ENCODE results near the gene ENPP3. TPM values are rescaled to one million over a fixed set of nuclear protein-coding genes. Genes with fewer than 3 reads are reported as not detected.

The ENPP3 gene
- total and polyA plus RNA-seq, 2 of the 13 experiments (the other 11 are each of a cell fraction or from before 2014, with no cell fraction given), result 40.0 to 75.4 TPM

GRCh38 chr6:131636880-131637792 is at the start of gene ENPP3 (continued):
- no peak for TF ChIP-seq ZZZ3 (CRISPR knock-in tag; IDR thresholded peaks at IDR 0.05; ENCODE audit: borderline replicate concordance)
- no peak for TF ChIP-seq HNRNPH1 (optimal IDR thresholded peaks at IDR 0.05; ENCODE audit: low read depth, low read length)
- peak; percentile 71; the same call in 1 of the 2 replicates for TF ChIP-seq ZBTB25 (CRISPR knock-in tag; IDR thresholded peaks at IDR 0.05)
- TF ChIP-seq DMTF1 (CRISPR knock-in tag; IDR thresholded peaks at IDR 0.05), result no peak
- no peak for TF ChIP-seq KLF12 (CRISPR knock-in tag; IDR thresholded peaks at IDR 0.05; ENCODE audit: borderline replicate concordance)
- no peak for TF ChIP-seq JUND (CRISPR knock-in tag; IDR thresholded peaks at IDR 0.05)
- no peak for TF ChIP-seq KDM1A (CRISPR knock-in tag; IDR thresholded peaks at IDR 0.05)
- TF ChIP-seq KDM5A (IDR thresholded peaks at IDR 0.05; ENCODE audit: borderline replicate concordance, low read length), result peak; percentile 61; the same call in 1 of the 2 replicates
- TF ChIP-seq ZNF407 (CRISPR knock-in tag; IDR thresholded peaks at IDR 0.05; ENCODE audit: not compliant biosample characterization), result no peak
- 0 out of 2 replicates have a peak, but pooled peaks have one; percentile 23 for TF ChIP-seq KLF6 (CRISPR knock-in tag; IDR thresholded peaks at IDR 0.05)
- TF ChIP-seq TERF1 (CRISPR knock-in tag; IDR thresholded peaks at IDR 0.05), result no peak
- TF ChIP-seq ZSCAN31 (CRISPR knock-in tag; IDR thresholded peaks at IDR 0.05; ENCODE audit: low read depth), result no peak
- no peak for TF ChIP-seq RAD21 (CRISPR knock-in tag; IDR thresholded peaks at IDR 0.05)
- TF ChIP-seq YEATS2 (CRISPR knock-in tag; IDR thresholded peaks at IDR 0.05; ENCODE audit: borderline replicate concordance), result 0 out of 2 replicates have a peak, but pooled peaks have one; percentile 54
- TF ChIP-seq ZBTB3 (CRISPR knock-in tag; IDR thresholded peaks at IDR 0.05; ENCODE audit: borderline replicate concordance, low read depth), result no peak
